NCI-H2029 treated with DMSO at 0.1 percent for 48 hours (cell line): ENCODE results near the gene CCL1.
"Not testable (repeated sequence)": the region's sequence is repeated elsewhere in the genome, so short reads cannot be mapped to it uniquely, and the experiment has no call there.

Experiments used
- DNase-seq: peaks from one replicate; lab custom pipeline; 2025; lab: John Stamatoyannopoulos, UW

Gene CCL1

GRCh38 chr17:34360601-34361270 is 2.3 kb downstream of the CCL1 start:
- DNase-seq = no peak

GRCh38 chr17:34358631-34359030 is 4.4 kb downstream of the CCL1 start:
- DNase-seq = no peak

GRCh38 chr17:34357398-34357797 is 5.6 kb downstream of the CCL1 start:
- DNase-seq = no peak

GRCh38 chr17:34356194-34356593 is 6.8 kb downstream of the CCL1 start, which contains the start of gene CCL13:
TSS of gene CCL13 (plus strand) at chr17:34356480. CDS start at chr17:34356527, 47 bp downstream.
- no peak for DNase-seq

GRCh38 chr17:34354637-34355036 is 8.4 kb downstream of the CCL1 start:
- no peak for DNase-seq

GRCh38 chr17:34352191-34352590 is 10.8 kb downstream of the CCL1 start:
- DNase-seq = no peak

- DNase-seq = no peak
Observed at GRCh38 chr17:34351096-34351495, 11.9 kb downstream of the CCL1 start.

GRCh38 chr17:34349751-34350150 is 13.3 kb downstream of the CCL1 start:
- no peak for DNase-seq

GRCh38 chr17:34347063-34347462 is 16.0 kb downstream of the CCL1 start:
- no peak for DNase-seq

- no peak for DNase-seq
Observed at GRCh38 chr17:34341916-34342315, 21.1 kb downstream of the CCL1 start.

GRCh38 chr17:34339138-34339770 is 23.8 kb downstream of the CCL1 start:
- DNase-seq = no peak

GRCh38 chr17:34337701-34338100 is 25.3 kb downstream of the CCL1 start:
- no peak for DNase-seq

- not testable (repeated sequence) for DNase-seq
Observed at GRCh38 chr17:34327580-34327979, 35.5 kb downstream of the CCL1 start.

- DNase-seq = no peak
Observed at GRCh38 chr17:34321964-34322363, 41.1 kb downstream of the CCL1 start.

GRCh38 chr17:34319039-34319483 is 44.0 kb downstream of the CCL1 start, which contains the start of gene CCL8:
TSS of gene CCL8 (plus strand) at chr17:34319435. CDS start at chr17:34319502, 67 bp downstream.
- no peak for DNase-seq

GRCh38 chr17:34318474-34318873 is 44.6 kb downstream of the CCL1 start:
- no peak for DNase-seq

GRCh38 chr17:34314279-34314678 is 48.8 kb downstream of the CCL1 start:
- DNase-seq = no peak

GRCh38 chr17:34313164-34313563 is 49.9 kb downstream of the CCL1 start:
- DNase-seq = no peak

GRCh38 chr17:34312080-34312479 is 51.0 kb downstream of the CCL1 start:
- DNase-seq = no peak

GRCh38 chr17:34311291-34311690 is 51.7 kb downstream of the CCL1 start:
- no peak for DNase-seq
